Caco-2 (cell line): ENCODE results near the gene C5orf58. TPM values are rescaled to one million over a fixed set of nuclear protein-coding genes. Genes with fewer than 3 reads are reported as not detected.

Source experiments
- BruUV-seq: library from RNA; stranded (reverse); fragments of 400-500 nt; replicated peaks from 2 replicates; lab custom pipeline; 2021; lab: Mats Ljungman, UMichigan
- CTCF ChIA-PET: fragments of 300-600 bp; sonication (Branson Sonifier 250); formaldehyde crosslinking; loops from one replicate; lab custom pipeline; 2022; ENCODE audit warnings: antibody characterized with exemption; lab: Charles Lee
- POLR2A ChIA-PET: fragments of 300-600 bp; sonication (Branson Sonifier 250); formaldehyde crosslinking; loops from one replicate; lab custom pipeline; 2022; ENCODE audit warnings: antibody characterized with exemption; lab: Charles Lee
- DNase-seq, 2 experiments: peaks; one replicate each; pipeline versions ENCODE4 v3.0.0 to v3.0.0-alpha.2; 2020 to 2022
- H3K27me3 ChIP-seq: replicated peaks from 2 replicates; pipeline ENCODE4 v1.6.0; 2011; ENCODE audit warnings: low read length; ENCODE audit not compliant: control insufficient read depth, insufficient read depth
- H3K36me3 ChIP-seq: 2 replicates; pipeline ENCODE4 v1.5.1; 2011; ENCODE audit warnings: low read length; ENCODE audit not compliant: control insufficient read depth, insufficient read depth
- H3K4me1 ChIP-seq: fragments of 250-450 bp; sonication (Bioruptor Pico); 2 replicates; pipeline ENCODE4 v1.5.1; 2020; ENCODE audit warnings: mild to moderate bottlenecking
- H3K4me3 ChIP-seq: 2 replicates; pipeline ENCODE4 v1.5.1; 2011; ENCODE audit warnings: low read depth, mild to moderate bottlenecking, control low read depth, low read length
- H3K9me3 ChIP-seq: fragments of 250-450 bp; sonication (Bioruptor Pico); 2 replicates; pipeline ENCODE4 v1.5.1; 2020; ENCODE audit warnings: mild to moderate bottlenecking, moderate library complexity
- H3K27ac Mint-ChIP-seq: one replicate; pipeline ENCODE4 v1.8.0; 2022; ENCODE audit warnings: mixed read lengths; ENCODE audit not compliant: unreplicated experiment
- H3K27me3 Mint-ChIP-seq: one replicate; pipeline ENCODE4 v1.8.0; 2022; ENCODE audit warnings: mixed read lengths; ENCODE audit not compliant: insufficient read depth, unreplicated experiment
- H3K36me3 Mint-ChIP-seq: one replicate; pipeline ENCODE4 v1.8.0; 2022; ENCODE audit warnings: mild to moderate bottlenecking, mixed read lengths; ENCODE audit not compliant: insufficient read depth, unreplicated experiment
- H3K4me1 Mint-ChIP-seq: one replicate; pipeline ENCODE4 v1.8.0; 2022; ENCODE audit warnings: low read depth, mixed read lengths; ENCODE audit not compliant: unreplicated experiment
- H3K4me3 Mint-ChIP-seq: one replicate; pipeline ENCODE4 v1.8.0; 2022; ENCODE audit warnings: mild to moderate bottlenecking, moderate library complexity, mixed read lengths; ENCODE audit not compliant: unreplicated experiment
- H3K9me3 Mint-ChIP-seq: one replicate; pipeline ENCODE4 v1.8.0; 2022; ENCODE audit warnings: mixed read lengths; ENCODE audit not compliant: unreplicated experiment
- intact Hi-C: fragments of 100-400 bp; cut with micrococcal nuclease; formaldehyde crosslinking; loops from one replicate; pipeline ENCODE4 v1.10.0; 2022; ENCODE audit not compliant: unreplicated experiment
- total RNA-seq: library from RNA; stranded (reverse); gene quantifications from 2 replicates; pipeline ENCODE4 v1.2.3, GENCODE V29; 2022
- TF ChIP-seq, protein P1 (sequence below), 2 experiments: fragments of 200-600 bp in 1 of 2; IDR thresholded peaks; 1 replicate in 1 of 2; 2 replicates in 1 of 2; pipeline versions ENCODE4 v1.5.1 to v1.8.0; 2011 to 2022; ENCODE audit warnings: antibody characterized with exemption in 1 of 2, control low read depth in 1 of 2, inconsistent platforms in 1 of 2, low read depth in 1 of 2, low read length in 1 of 2, mild to moderate bottlenecking in 1 of 2, moderate library complexity in 1 of 2; ENCODE audit not compliant: insufficient read depth in 1 of 2, severe bottlenecking in 1 of 2, unreplicated experiment in 1 of 2

C5orf58 gene
- total RNA-seq, 1 experiment from 2014 or later = not detected

DNA sequence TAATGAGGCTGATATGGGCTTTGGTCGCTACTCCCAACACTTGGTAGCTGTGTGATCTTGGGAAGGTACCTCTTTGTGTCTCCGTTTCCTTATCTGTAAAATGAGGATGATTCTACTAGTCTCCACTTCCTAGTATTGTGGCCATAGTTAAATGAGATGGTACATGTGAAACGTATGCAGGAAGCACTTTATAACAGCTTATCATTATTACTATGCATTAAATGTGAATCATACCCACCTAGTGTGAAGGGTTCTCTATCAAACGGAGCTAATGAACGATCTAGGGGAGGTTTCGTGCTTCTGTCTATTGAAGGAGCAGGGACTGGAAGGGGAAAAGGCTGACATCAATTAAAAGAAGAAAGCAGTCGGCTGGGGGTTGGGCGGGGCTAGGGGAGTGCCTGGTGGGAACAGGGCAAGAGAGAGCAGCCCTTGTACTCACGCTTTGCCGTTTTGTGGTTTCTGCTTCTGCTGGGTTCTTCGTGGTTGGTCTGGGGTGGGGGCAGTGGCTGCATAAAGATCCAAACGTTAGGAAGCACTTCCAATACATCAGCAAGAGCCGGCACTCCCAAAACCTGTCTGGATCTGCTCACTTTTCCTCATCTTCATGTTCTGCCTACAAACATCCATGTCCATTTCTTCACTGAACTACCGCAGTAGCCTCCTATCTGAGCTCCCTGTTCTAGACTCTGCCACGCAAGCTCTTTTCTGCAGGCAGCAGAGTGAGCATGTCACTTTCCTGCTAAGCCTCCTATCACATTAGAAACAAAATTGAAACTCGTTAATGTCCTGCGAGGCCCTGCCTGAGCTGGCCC, 34.0 kb downstream of the C5orf58 start:
- Histone ChIP-seq H3K36me3 (no peaks in the 10 kb centered on the region), H3K4me1 (no peaks in the 10 kb centered on the region), H3K27me3 (peaks cover 1% of the 10 kb centered on the region; the same call in 1 of the 2 replicates), H3K9me3 (no peaks in the 10 kb centered on the region), H3K4me3 (no peak overlapping the region)
- Mint-ChIP-seq H3K9me3 (no peaks in the 10 kb centered on the region), H3K27me3 (peaks cover 39% of the 10 kb centered on the region), H3K4me3 (no peak overlapping the region), H3K4me1 (no peaks in the 10 kb centered on the region), H3K27ac (no peak overlapping the region), H3K36me3 (no peaks in the 10 kb centered on the region)
- POLR2A ChIA-PET = no interaction called here
- intact Hi-C loops = loop anchor here (5.0 kb wide), 1 partner anchor 366 kb away; no protein-coding TSS in a partner anchor
- BruUV-seq = no TSS peak
- TF ChIP-seq, protein P1, sequence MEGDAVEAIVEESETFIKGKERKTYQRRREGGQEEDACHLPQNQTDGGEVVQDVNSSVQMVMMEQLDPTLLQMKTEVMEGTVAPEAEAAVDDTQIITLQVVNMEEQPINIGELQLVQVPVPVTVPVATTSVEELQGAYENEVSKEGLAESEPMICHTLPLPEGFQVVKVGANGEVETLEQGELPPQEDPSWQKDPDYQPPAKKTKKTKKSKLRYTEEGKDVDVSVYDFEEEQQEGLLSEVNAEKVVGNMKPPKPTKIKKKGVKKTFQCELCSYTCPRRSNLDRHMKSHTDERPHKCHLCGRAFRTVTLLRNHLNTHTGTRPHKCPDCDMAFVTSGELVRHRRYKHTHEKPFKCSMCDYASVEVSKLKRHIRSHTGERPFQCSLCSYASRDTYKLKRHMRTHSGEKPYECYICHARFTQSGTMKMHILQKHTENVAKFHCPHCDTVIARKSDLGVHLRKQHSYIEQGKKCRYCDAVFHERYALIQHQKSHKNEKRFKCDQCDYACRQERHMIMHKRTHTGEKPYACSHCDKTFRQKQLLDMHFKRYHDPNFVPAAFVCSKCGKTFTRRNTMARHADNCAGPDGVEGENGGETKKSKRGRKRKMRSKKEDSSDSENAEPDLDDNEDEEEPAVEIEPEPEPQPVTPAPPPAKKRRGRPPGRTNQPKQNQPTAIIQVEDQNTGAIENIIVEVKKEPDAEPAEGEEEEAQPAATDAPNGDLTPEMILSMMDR (IDR thresholded peaks at IDR 0.05; ENCODE audit: insufficient read depth in 1 of 2, low read depth in 1 of 2, low read length in 1 of 2, severe bottlenecking in 1 of 2, unreplicated experiment in 1 of 2) = no peak
- no peak for DNase-seq
- CTCF ChIA-PET = interaction anchor here (1.9 kb wide), 1 partner anchor 41 kb away, joined by 7 read pairs; no protein-coding TSS in a partner anchor

DNA sequence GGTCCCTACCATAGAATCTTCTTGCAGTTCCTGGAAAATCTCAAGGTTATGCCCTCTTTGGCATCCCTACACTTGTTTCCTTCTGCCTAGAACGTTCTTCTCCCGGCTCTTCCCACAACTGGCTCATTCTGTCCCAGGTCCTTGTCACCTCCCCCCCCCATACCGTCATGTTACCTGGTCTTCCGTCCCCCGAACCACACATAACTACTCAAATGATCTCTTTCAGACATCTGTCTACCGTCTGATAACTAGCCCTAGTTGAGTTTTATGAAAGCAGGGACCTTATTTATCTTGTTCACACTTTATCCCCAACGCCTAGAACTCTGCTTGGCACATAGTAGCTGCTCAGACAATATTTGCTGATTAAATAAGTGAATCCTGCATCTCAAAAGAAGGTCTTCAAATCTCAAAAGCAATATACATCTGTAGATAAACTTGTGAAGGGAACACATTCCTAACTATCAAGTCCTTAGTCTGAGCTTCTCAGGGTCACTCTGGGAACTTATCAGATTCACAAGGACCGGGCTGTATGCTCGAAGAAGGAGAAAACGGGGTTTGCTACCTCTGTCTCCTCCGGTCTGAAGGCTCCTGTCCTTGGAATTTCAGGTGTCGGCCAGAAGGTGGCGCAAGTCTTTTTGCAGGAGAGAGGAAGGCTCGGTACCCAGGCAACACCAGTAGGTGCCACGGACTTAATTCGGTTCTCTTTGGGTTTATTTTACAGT, 34.8 kb downstream of the C5orf58 start:
- intact Hi-C loops = loop anchor here (1.0 to 5.0 kb wide), 2 partner anchors 153 to 365 kb away; no protein-coding TSS in a partner anchor
- Histone ChIP-seq H3K4me3 (no peak overlapping the region), H3K36me3 (no peaks in the 10 kb centered on the region), H3K27me3 (peaks cover 1% of the 10 kb centered on the region; the same call in 1 of the 2 replicates), H3K4me1 (no peaks in the 10 kb centered on the region), H3K9me3 (no peaks in the 10 kb centered on the region)
- Mint-ChIP-seq H3K36me3 (no peaks in the 10 kb centered on the region), H3K9me3 (no peaks in the 10 kb centered on the region), H3K4me1 (no peaks in the 10 kb centered on the region), H3K27ac (no peak overlapping the region), H3K27me3 (peaks cover 35% of the 10 kb centered on the region), H3K4me3 (no peak overlapping the region)
- BruUV-seq = no TSS peak
- POLR2A ChIA-PET = no interaction called here
- CTCF ChIA-PET = no interaction called here
- peak; percentile 60 to 66 for DNase-seq
- TF ChIP-seq, protein P1 (IDR thresholded peaks at IDR 0.05; ENCODE audit: insufficient read depth in 1 of 2, low read depth in 1 of 2, low read length in 1 of 2, severe bottlenecking in 1 of 2, unreplicated experiment in 1 of 2) = peak; percentile 86 to 89

DNA sequence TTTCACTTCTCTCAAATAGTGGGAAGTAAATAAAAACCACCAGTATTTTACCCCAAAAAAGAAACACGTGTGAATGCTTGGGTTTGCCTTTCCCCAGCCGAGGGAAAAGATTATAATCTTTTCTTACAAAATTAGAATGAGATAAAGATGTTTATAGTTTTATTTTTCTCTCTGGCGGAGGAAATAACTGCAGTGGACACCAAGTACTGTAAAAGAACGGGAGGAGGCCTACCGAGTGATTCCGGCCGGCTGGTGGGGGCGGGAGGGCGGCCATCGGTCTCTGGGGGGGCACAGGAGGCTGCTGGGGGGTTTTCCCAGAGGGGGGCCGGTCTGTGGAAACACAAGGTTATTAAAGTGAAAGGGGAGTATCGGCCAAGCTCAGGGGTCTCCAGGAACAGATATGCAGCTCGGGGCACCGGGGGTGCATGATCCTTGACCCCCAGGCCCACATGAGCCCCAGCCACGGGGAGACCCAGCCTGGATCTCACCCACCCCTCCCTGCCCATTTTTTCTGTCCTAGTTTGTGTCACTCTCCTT, 35.4 kb downstream of the C5orf58 start:
- Mint-ChIP-seq H3K27ac (no peak overlapping the region), H3K4me1 (no peaks in the 10 kb centered on the region), H3K27me3 (peaks cover 33% of the 10 kb centered on the region), H3K9me3 (no peaks in the 10 kb centered on the region), H3K4me3 (no peak overlapping the region), H3K36me3 (no peaks in the 10 kb centered on the region)
- intact Hi-C loops = loop anchor here (1.0 to 5.0 kb wide), 2 partner anchors 152 to 364 kb away; no protein-coding TSS in a partner anchor
- H3K36me3 ChIP-seq = no peaks in the 10 kb centered on the region
- no peaks in the 10 kb centered on the region for H3K9me3 ChIP-seq
- TF ChIP-seq, protein P1 (IDR thresholded peaks at IDR 0.05; ENCODE audit: insufficient read depth in 1 of 2, low read depth in 1 of 2, low read length in 1 of 2, severe bottlenecking in 1 of 2, unreplicated experiment in 1 of 2) = peak in 1 of 2 experiments; percentile 6
- POLR2A ChIA-PET = no interaction called here
- DNase-seq = no peak
- H3K4me1 ChIP-seq = no peaks in the 10 kb centered on the region
- CTCF ChIA-PET = interaction anchor here (0.6 to 1.4 kb wide), 3 partner anchors 29 to 568 kb away, joined by 3 to 5 read pairs (median 4); partner anchors contain the start of gene LCP2
- H3K4me3 ChIP-seq = no peak overlapping the region
- BruUV-seq = no TSS peak
- peaks cover 1% of the 10 kb centered on the region; the same call in 1 of the 2 replicates for H3K27me3 ChIP-seq
